Endothelial cell of umbilical vein (primary cell): ENCODE data around the gene DKKL1. TPM values are rescaled to one million over a fixed set of nuclear protein-coding genes. Genes with fewer than 3 reads are reported as not detected.

Experiments
- BruUV-seq: library from RNA; stranded (reverse); fragments of 400-500 nt; replicated peaks from 2 replicates; lab custom pipeline; 2021; lab: Mats Ljungman, UMichigan
- CTCF ChIA-PET: fragments of 300-600, 350-600 bp; sonication (Branson Sonifier 250); formaldehyde crosslinking; loops from one replicate; lab custom pipeline; 2021; ENCODE audit warnings: antibody characterized with exemption, inconsistent platforms; lab: Charles Lee
- POLR2A ChIA-PET: fragments of 300-600, 350-600 bp; sonication (Branson Sonifier 250); formaldehyde crosslinking; loops from one replicate; lab custom pipeline; 2021; ENCODE audit warnings: antibody characterized with exemption, inconsistent platforms; lab: Charles Lee
- DNase-seq: peaks from one replicate; pipeline ENCODE4 v3.0.0-alpha.2; 2011; ENCODE audit warnings: low read depth, low spot score
- FAIRE-seq: peaks from 2 replicates; lab custom pipeline; 2011; peaks lifted over from hg19 to GRCh38; lab: Jason Lieb, UNC
- H2AFZ ChIP-seq: 2 replicates; pipeline ENCODE4 v1.6.0; 2012; ENCODE audit warnings: low read depth, low read length, control low read depth, inconsistent platforms
- H3K27ac ChIP-seq: 2 replicates; pipeline ENCODE4 v1.5.1; 2011; ENCODE audit warnings: low read depth, mild to moderate bottlenecking, control low read depth, low read length, moderate library complexity; ENCODE audit not compliant: insufficient read depth
- H3K27me3 ChIP-seq, 2 experiments: 2 replicates each; pipeline versions ENCODE4 v1.6.0 to v1.6.1; 2011; ENCODE audit warnings: low read length in 2 of 2, mixed read lengths in 1 of 2; ENCODE audit not compliant: control insufficient read depth in 2 of 2, insufficient read depth in 2 of 2
- H3K36me3 ChIP-seq, 2 experiments: 2 replicates in 1 of 2; 3 replicates in 1 of 2; pipeline ENCODE4 v1.5.1; 2011; ENCODE audit warnings: low read length in 2 of 2, mild to moderate bottlenecking in 1 of 2, moderate library complexity in 1 of 2; ENCODE audit not compliant: control insufficient read depth in 2 of 2, insufficient read depth in 2 of 2; ENCODE audit errors: extremely low read depth in 1 of 2
- H3K4me1 ChIP-seq: 3 replicates; pipeline ENCODE4 v1.5.1; 2011; ENCODE audit warnings: mild to moderate bottlenecking, low read length; ENCODE audit not compliant: control insufficient read depth, insufficient read depth; ENCODE audit errors: extremely low read depth
- H3K4me2 ChIP-seq: 2 replicates; pipeline ENCODE4 v1.6.1; 2011; ENCODE audit warnings: low read length, control low read depth, mixed read lengths; ENCODE audit not compliant: insufficient read depth
- H3K4me3 ChIP-seq, 3 experiments: fragments of 200-600 bp in 1 of 3; sonication (generic), shearing (Covaris generic) in 1 of 3; replicated peaks in 1 of 3; 2 replicates each; pipeline ENCODE4 v1.5.1; 2011 to 2016; ENCODE audit warnings: control low read depth in 3 of 3, low read length in 3 of 3, mild to moderate bottlenecking in 2 of 3, inconsistent platforms in 1 of 3, low read depth in 1 of 3, moderate library complexity in 1 of 3; ENCODE audit not compliant: insufficient read depth in 1 of 3
- H3K79me2 ChIP-seq: 2 replicates; pipeline ENCODE4 v1.6.0; 2012; ENCODE audit warnings: low read length, inconsistent platforms; ENCODE audit not compliant: control insufficient read depth, insufficient read depth
- H3K9ac ChIP-seq: replicated peaks from 2 replicates; pipeline ENCODE3; 2011; ENCODE audit warnings: low read length, control low read depth; ENCODE audit not compliant: insufficient read depth; ENCODE audit errors: extremely low read depth
- H3K9me1 ChIP-seq: replicated peaks from 3 replicates; pipeline ENCODE4 v1.6.0; 2011; ENCODE audit warnings: mild to moderate bottlenecking, low read length; ENCODE audit not compliant: control insufficient read depth, insufficient read depth; ENCODE audit errors: extremely low read depth
- H3K9me3 ChIP-seq: replicated peaks from 2 replicates; pipeline ENCODE4 v1.5.1; 2012; ENCODE audit warnings: low read length, inconsistent platforms; ENCODE audit not compliant: control insufficient read depth, insufficient read depth
- H4K20me1 ChIP-seq: replicated peaks from 2 replicates; pipeline ENCODE3; 2011; ENCODE audit warnings: mild to moderate bottlenecking, low read length; ENCODE audit not compliant: control insufficient read depth, insufficient read depth; ENCODE audit errors: extremely low read depth
- CTCF ChIP-seq, 2 donors: IDR thresholded peaks; 1 replicate in 1 of 2; 2 replicates in 1 of 2; pipeline ENCODE4 v1.5.1; 2011; ENCODE audit warnings: low read length in 2 of 2, mild to moderate bottlenecking in 2 of 2, moderate library complexity in 2 of 2, control low read depth in 1 of 2, inconsistent platforms in 1 of 2, low read depth in 1 of 2; ENCODE audit not compliant: insufficient read depth in 1 of 2; ENCODE audit errors: extremely low read depth in 1 of 2
- EZH2 ChIP-seq: IDR thresholded peaks from 2 replicates; pipeline ENCODE4 v1.6.1; 2012; ENCODE audit warnings: borderline replicate concordance, low read depth, mild to moderate bottlenecking, moderate library complexity, low read length, inconsistent platforms; ENCODE audit not compliant: severe bottlenecking
- FOS ChIP-seq: IDR thresholded peaks from 2 replicates; pipeline ENCODE4 v1.6.1; 2011; ENCODE audit warnings: mild to moderate bottlenecking, low read length, moderate library complexity, borderline replicate concordance; ENCODE audit not compliant: insufficient read depth
- GATA2 ChIP-seq: IDR thresholded peaks from 2 replicates; pipeline ENCODE4 v1.7.0; 2011; ENCODE audit warnings: low read depth, mild to moderate bottlenecking, moderate library complexity, mixed read lengths, low read length; ENCODE audit not compliant: insufficient read length, insufficient read depth
- JUN ChIP-seq: IDR thresholded peaks from 2 replicates; pipeline ENCODE4 v1.6.1; 2011; ENCODE audit warnings: borderline replicate concordance, low read depth; ENCODE audit not compliant: insufficient read length, insufficient read depth
- MAX ChIP-seq: IDR thresholded peaks from 2 replicates; pipeline ENCODE4 v1.6.1; 2011; ENCODE audit not compliant: insufficient read depth, insufficient read length
- MYC ChIP-seq: IDR thresholded peaks from one replicate; pipeline ENCODE4 v1.6.1; 2011; ENCODE audit warnings: mild to moderate bottlenecking, low read depth, low read length
- POLR2A ChIP-seq: IDR thresholded peaks from 2 replicates; pipeline ENCODE4 v1.6.1; 2012; ENCODE audit warnings: low read depth, mild to moderate bottlenecking, control low read depth, low read length
- POLR2AphosphoS5 ChIP-seq: IDR thresholded peaks from 2 replicates; pipeline ENCODE4 v1.6.1; 2012; ENCODE audit warnings: low read depth, mild to moderate bottlenecking, control low read depth, low read length, moderate library complexity; ENCODE audit not compliant: insufficient read depth
- dilution Hi-C: fragments of 300-500 bp; cut with MboI; formaldehyde crosslinking; loops from one replicate; pipeline ENCODE4 v1.15.0; 2019; ENCODE audit warnings: low sequenced_read_pairs; ENCODE audit not compliant: extremely low pct_ligation_motif_present
- intact Hi-C: fragments of 100-400 bp; cut with micrococcal nuclease; formaldehyde crosslinking; loops from one replicate; pipeline ENCODE4 v1.10.0; 2022
- polyA plus RNA-seq, 4 experiments: library from polyadenylated mRNA; depleted of rRNA in 3 of 4; stranded (reverse) in 3 of 4; unstranded in 1 of 4; fragments of >200 nt; gene quantifications; 2 replicates each; pipeline versions ENCODE4 v1.2.1 to v1.2.3, GENCODE V29; 2011 to 2012; ENCODE audit warnings: missing spikeins in 1 of 4
- total RNA-seq: library from RNA; stranded (reverse); gene quantifications from 2 replicates; pipeline ENCODE4 v1.2.3, GENCODE V29; 2021

The DKKL1 gene
- total and polyA plus RNA-seq, 2 donors (not counting 3 experiments of a cell fraction or from before 2014, with no cell fraction given) = 0.21 TPM; not detected in 1

GRCh38 chr19:49414256-49414655, 50.6 kb downstream of the DKKL1 start:
- no peaks in the 10 kb centered on the region for H4K20me1 ChIP-seq
- no peaks in the 10 kb centered on the region for H3K79me2 ChIP-seq
- H3K36me3 ChIP-seq = no peaks in the 10 kb centered on the region
- H3K4me2 ChIP-seq = no peak overlapping the region
- H3K4me1 ChIP-seq = no peaks in the 10 kb centered on the region
- DNase-seq (no peak), FAIRE-seq (no peak)
- no peak overlapping the region for H3K9ac ChIP-seq
- H3K9me1 ChIP-seq = no peaks in the 10 kb centered on the region
- ChIA-PET POLR2A (no interaction called here), CTCF (no interaction called here)
- no TSS peak for BruUV-seq
- peaks cover 12 to 15% of the 10 kb centered on the region in 2 experiments for H3K27me3 ChIP-seq
- dilution Hi-C loops (no loop called here), intact Hi-C loops (no loop called here)
- H3K9me3 ChIP-seq = no peaks in the 10 kb centered on the region
- H2AFZ ChIP-seq = no peak overlapping the region
- H3K27ac ChIP-seq = no peak overlapping the region
- H3K4me3 ChIP-seq = no peak overlapping the region
- TF ChIP-seq MYC (no peak), GATA2 (no peak), MAX (no peak), EZH2 (no peak), POLR2AphosphoS5 (no peak), POLR2A (no peak), CTCF (IDR thresholded peaks at IDR 0.05; ENCODE audit: extremely low read depth in 1 of 2, insufficient read depth in 1 of 2, low read depth in 1 of 2, low read length in 2 of 2) (no peak), FOS (no peak), JUN (no peak)
